SK-N-SH treated with all-trans-retinoic acid at 6 μM for 48 hours (cell line): ENCODE data around the gene MR1.

Experiments
- ATAC-seq: fragments of 200-7000 bp; cut with Tn5 transposase; 3 replicates; pipeline ENCODE4 v1.9.1; 2020; ENCODE audit warnings: mild to moderate bottlenecking, moderate library complexity
- CREB5 ChIP-seq: fragments of 250-450 bp; sonication (Bioruptor Pico); IDR thresholded peaks from 2 replicates; pipeline ENCODE4 v1.5.1; 2020; ENCODE audit warnings: low read depth, mild to moderate bottlenecking, moderate library complexity
- CSDC2 ChIP-seq: fragments of 250-450 bp; sonication (Bioruptor Pico); IDR thresholded peaks from 2 replicates; pipeline ENCODE4 v1.5.0; 2020; ENCODE audit warnings: mild to moderate bottlenecking, moderate library complexity
- ESRRG ChIP-seq: fragments of 250-450 bp; sonication (Bioruptor Pico); IDR thresholded peaks from 2 replicates; pipeline ENCODE4 v1.6.1; 2021; ENCODE audit warnings: mild to moderate bottlenecking
- GLIS3 ChIP-seq: fragments of 250-450 bp; sonication (Bioruptor Pico); IDR thresholded peaks from 2 replicates; pipeline ENCODE4 v1.5.0; 2020; ENCODE audit warnings: mild to moderate bottlenecking, moderate library complexity
- OSR1 ChIP-seq: fragments of 250-450 bp; sonication (Bioruptor Pico); IDR thresholded peaks from 2 replicates; pipeline ENCODE4 v1.8.0; 2022; ENCODE audit warnings: moderate library complexity, mild to moderate bottlenecking, inconsistent platforms
- PATZ1 ChIP-seq: fragments of 250-450 bp; sonication (Bioruptor Pico); IDR thresholded peaks from 2 replicates; pipeline ENCODE4 v1.8.0; 2020; ENCODE audit warnings: mild to moderate bottlenecking, moderate library complexity, borderline replicate concordance
- PPARA ChIP-seq: fragments of 250-450 bp; sonication (Bioruptor Pico); IDR thresholded peaks from 2 replicates; pipeline ENCODE4 v1.5.0; 2020; ENCODE audit warnings: mild to moderate bottlenecking, borderline replicate concordance
- SNAI2 ChIP-seq: fragments of 250-450 bp; sonication (Bioruptor Pico); IDR thresholded peaks from 2 replicates; pipeline ENCODE4 v1.5.0; 2020; ENCODE audit warnings: mild to moderate bottlenecking, moderate library complexity
- TCF4 ChIP-seq: fragments of 250-450 bp; sonication (Bioruptor Pico); IDR thresholded peaks from 2 replicates; pipeline ENCODE4 v1.8.0; 2021; ENCODE audit warnings: mild to moderate bottlenecking, moderate library complexity, borderline replicate concordance
- TSHZ2 ChIP-seq: fragments of 250-450 bp; sonication (Bioruptor Pico); IDR thresholded peaks from 2 replicates; pipeline ENCODE4 v1.5.0; 2020; ENCODE audit warnings: mild to moderate bottlenecking, moderate library complexity
- ZC3H10 ChIP-seq: fragments of 250-450 bp; sonication (Bioruptor Pico); IDR thresholded peaks from 2 replicates; pipeline ENCODE4 v1.5.1; 2021; ENCODE audit warnings: mild to moderate bottlenecking, moderate library complexity
- ZFP3 ChIP-seq: fragments of 250-450 bp; sonication (Bioruptor Pico); IDR thresholded peaks from 2 replicates; pipeline ENCODE4 v1.5.0; 2020; ENCODE audit warnings: mild to moderate bottlenecking, moderate library complexity
- ZNF70 ChIP-seq: fragments of 450-650 bp; formaldehyde crosslinking; IDR thresholded peaks from 2 replicates; pipeline ENCODE4 v1.5.0; 2020; ENCODE audit warnings: mild to moderate bottlenecking, moderate library complexity
- ZNF8 ChIP-seq: fragments of 450-650 bp; formaldehyde crosslinking; IDR thresholded peaks from 2 replicates; pipeline ENCODE4 v1.5.0; 2020; ENCODE audit warnings: mild to moderate bottlenecking, moderate library complexity
- TF ChIP-seq, protein P1 (sequence below): fragments of 250-450 bp; sonication (Bioruptor Pico); IDR thresholded peaks from 2 replicates; pipeline ENCODE4 v1.5.1; 2021; ENCODE audit warnings: mild to moderate bottlenecking, moderate library complexity
- TF ChIP-seq, protein P2 (sequence below): fragments of 250-450 bp; sonication (Bioruptor Pico); IDR thresholded peaks from 2 replicates; pipeline ENCODE4 v1.8.0; 2021; ENCODE audit warnings: low read depth, mild to moderate bottlenecking, moderate library complexity, borderline replicate concordance

MR1 gene

GRCh38 chr1:181092056-181092455, 58.3 kb downstream of the MR1 start:
- TF ChIP-seq ZNF8 (CRISPR knock-in tag), result no peak
- TF ChIP-seq ZNF70 (CRISPR knock-in tag), result no peak
- TF ChIP-seq, protein P1, sequence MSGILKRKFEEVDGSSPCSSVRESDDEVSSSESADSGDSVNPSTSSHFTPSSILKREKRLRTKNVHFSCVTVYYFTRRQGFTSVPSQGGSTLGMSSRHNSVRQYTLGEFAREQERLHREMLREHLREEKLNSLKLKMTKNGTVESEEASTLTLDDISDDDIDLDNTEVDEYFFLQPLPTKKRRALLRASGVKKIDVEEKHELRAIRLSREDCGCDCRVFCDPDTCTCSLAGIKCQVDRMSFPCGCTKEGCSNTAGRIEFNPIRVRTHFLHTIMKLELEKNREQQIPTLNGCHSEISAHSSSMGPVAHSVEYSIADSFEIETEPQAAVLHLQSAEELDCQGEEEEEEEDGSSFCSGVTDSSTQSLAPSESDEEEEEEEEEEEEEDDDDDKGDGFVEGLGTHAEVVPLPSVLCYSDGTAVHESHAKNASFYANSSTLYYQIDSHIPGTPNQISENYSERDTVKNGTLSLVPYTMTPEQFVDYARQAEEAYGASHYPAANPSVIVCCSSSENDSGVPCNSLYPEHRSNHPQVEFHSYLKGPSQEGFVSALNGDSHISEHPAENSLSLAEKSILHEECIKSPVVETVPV (CRISPR knock-in tag), result no peak
- TF ChIP-seq ZC3H10, result no peak
- TF ChIP-seq OSR1 (CRISPR knock-in tag), result no peak
- TF ChIP-seq, protein P2, sequence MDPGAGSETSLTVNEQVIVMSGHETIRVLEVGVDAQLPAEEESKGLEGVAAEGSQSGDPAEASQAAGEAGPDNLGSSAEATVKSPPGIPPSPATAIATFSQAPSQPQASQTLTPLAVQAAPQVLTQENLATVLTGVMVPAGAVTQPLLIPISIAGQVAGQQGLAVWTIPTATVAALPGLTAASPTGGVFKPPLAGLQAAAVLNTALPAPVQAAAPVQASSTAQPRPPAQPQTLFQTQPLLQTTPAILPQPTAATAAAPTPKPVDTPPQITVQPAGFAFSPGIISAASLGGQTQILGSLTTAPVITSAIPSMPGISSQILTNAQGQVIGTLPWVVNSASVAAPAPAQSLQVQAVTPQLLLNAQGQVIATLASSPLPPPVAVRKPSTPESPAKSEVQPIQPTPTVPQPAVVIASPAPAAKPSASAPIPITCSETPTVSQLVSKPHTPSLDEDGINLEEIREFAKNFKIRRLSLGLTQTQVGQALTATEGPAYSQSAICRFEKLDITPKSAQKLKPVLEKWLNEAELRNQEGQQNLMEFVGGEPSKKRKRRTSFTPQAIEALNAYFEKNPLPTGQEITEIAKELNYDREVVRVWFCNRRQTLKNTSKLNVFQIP, result no peak
- TF ChIP-seq PPARA, result no peak
- no peak for TF ChIP-seq TCF4
- ATAC-seq, result no peak

- no peak for ATAC-seq
- TF ChIP-seq GLIS3 (CRISPR knock-in tag), result no peak
These were observed 59.2 kb downstream of the MR1 start for GRCh38 chr1:181092883-181093458.

DNA sequence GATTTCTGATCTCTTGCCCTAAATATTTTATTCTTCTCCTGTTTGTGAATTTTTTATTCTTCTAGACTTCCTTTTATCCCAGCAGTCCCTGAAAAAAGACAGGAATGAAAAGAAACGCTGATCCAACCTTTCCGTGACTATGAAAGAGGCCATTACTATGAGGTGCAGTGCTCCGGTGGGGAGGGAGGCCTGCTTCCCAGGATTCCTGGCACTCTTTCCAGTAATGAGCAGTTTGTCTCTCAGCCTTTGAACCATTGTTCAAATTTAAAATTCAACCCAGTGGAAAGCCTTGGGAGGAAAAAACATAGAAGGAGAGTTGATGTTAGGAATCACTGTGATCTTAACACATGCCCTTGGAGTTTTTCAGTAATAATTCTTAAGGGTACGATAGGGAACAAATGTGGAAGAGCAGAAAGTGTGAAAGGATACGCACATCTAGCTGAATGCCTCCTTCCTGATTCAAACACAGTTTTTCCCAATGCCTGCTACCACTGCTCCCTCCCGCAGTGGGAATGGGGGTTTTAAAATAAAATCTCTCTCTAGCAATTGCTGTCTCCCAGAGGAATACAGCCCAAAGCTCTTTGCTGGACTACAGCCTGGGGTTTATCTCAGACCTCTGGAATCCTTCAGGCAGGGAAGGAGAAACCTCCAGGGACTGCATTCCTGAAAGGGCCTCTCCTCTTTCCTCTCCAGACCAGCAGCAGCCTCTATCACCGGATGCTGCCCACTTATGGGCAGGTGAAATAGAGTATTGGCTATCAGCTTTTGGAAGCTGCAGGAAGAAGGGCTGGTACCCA, 60.8 kb downstream of the MR1 start:
- 0 out of 2 replicates have a peak, but pooled peaks have one; percentile 34 for TF ChIP-seq CSDC2 (CRISPR knock-in tag)
- peak; percentile 74; the same call in 1 of the 2 replicates for TF ChIP-seq PATZ1
- TF ChIP-seq SNAI2 (CRISPR knock-in tag), result no peak
- no peak; the same call in 1 of the 2 replicates for TF ChIP-seq ZFP3 (CRISPR knock-in tag)
- ATAC-seq, result peak; percentile 60

GRCh38 chr1:181095260-181095659, 61.5 kb downstream of the MR1 start:
- TF ChIP-seq CSDC2 (CRISPR knock-in tag) (no peak), ZNF8 (CRISPR knock-in tag) (no peak), CREB5 (CRISPR knock-in tag) (no peak)
- TF ChIP-seq, all 23 proteins: peak for 0
- no peak for ATAC-seq

GRCh38 chr1:181095763-181096184, 62.0 kb downstream of the MR1 start:
- peak; percentile 2; the same call in 1 of the 3 replicates for ATAC-seq
- TF ChIP-seq PATZ1, result no peak

DNA sequence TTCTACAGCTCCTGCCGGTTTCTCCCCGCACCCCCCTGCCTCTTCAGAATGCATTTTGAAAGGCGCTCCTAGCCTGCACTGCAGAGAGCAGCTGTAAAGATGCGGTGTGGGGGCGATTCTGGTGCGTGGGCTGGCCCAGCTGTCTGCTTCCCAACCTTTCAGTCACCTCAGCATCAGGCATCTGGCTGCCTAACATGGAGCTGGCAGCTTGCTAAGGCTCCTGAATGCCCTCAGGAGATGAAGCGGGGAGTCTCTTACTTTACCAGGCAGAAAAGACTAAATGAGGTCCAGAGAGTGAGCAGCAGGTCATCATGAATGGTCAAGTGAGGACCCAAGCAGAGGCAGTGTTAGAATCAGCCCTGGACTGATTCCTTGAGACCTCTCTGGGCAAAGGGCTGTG, 63.5 kb downstream of the MR1 start:
- TF ChIP-seq PPARA (no peak), TSHZ2 (peak; percentile 53; the same call in 1 of the 2 replicates), ESRRG (no peak)
- TF ChIP-seq, all 23 proteins: peak for 1
- no peak for ATAC-seq
